Endothelial cell of umbilical vein (primary cell): ENCODE results near the gene MICAL3. TPM values are rescaled to one million over a fixed set of nuclear protein-coding genes. Genes with fewer than 3 reads are reported as not detected.

ENCODE experiments used
- BruUV-seq: library from RNA; stranded (reverse); fragments of 400-500 nt; replicated peaks from 2 replicates; lab custom pipeline; 2021; lab: Mats Ljungman, UMichigan
- CTCF ChIA-PET: fragments of 300-600, 350-600 bp; sonication (Branson Sonifier 250); formaldehyde crosslinking; loops from one replicate; lab custom pipeline; 2021; ENCODE audit warnings: antibody characterized with exemption, inconsistent platforms; lab: Charles Lee
- POLR2A ChIA-PET: fragments of 300-600, 350-600 bp; sonication (Branson Sonifier 250); formaldehyde crosslinking; loops from one replicate; lab custom pipeline; 2021; ENCODE audit warnings: antibody characterized with exemption, inconsistent platforms; lab: Charles Lee
- DNase-seq: peaks from one replicate; pipeline ENCODE4 v3.0.0-alpha.2; 2011; ENCODE audit warnings: low read depth, low spot score
- FAIRE-seq: peaks from 2 replicates; lab custom pipeline; 2011; peaks lifted over from hg19 to GRCh38; lab: Jason Lieb, UNC
- H2AFZ ChIP-seq: 2 replicates; pipeline ENCODE4 v1.6.0; 2012; ENCODE audit warnings: low read depth, low read length, control low read depth, inconsistent platforms
- H3K27ac ChIP-seq: 2 replicates; pipeline ENCODE4 v1.5.1; 2011; ENCODE audit warnings: low read depth, mild to moderate bottlenecking, control low read depth, low read length, moderate library complexity; ENCODE audit not compliant: insufficient read depth
- H3K27me3 ChIP-seq, 2 experiments: 2 replicates each; pipeline versions ENCODE4 v1.6.0 to v1.6.1; 2011; ENCODE audit warnings: low read length in 2 of 2, mixed read lengths in 1 of 2; ENCODE audit not compliant: control insufficient read depth in 2 of 2, insufficient read depth in 2 of 2
- H3K36me3 ChIP-seq, 2 experiments: 2 replicates in 1 of 2; 3 replicates in 1 of 2; pipeline ENCODE4 v1.5.1; 2011; ENCODE audit warnings: low read length in 2 of 2, mild to moderate bottlenecking in 1 of 2, moderate library complexity in 1 of 2; ENCODE audit not compliant: control insufficient read depth in 2 of 2, insufficient read depth in 2 of 2; ENCODE audit errors: extremely low read depth in 1 of 2
- H3K4me1 ChIP-seq: 3 replicates; pipeline ENCODE4 v1.5.1; 2011; ENCODE audit warnings: mild to moderate bottlenecking, low read length; ENCODE audit not compliant: control insufficient read depth, insufficient read depth; ENCODE audit errors: extremely low read depth
- H3K4me2 ChIP-seq: 2 replicates; pipeline ENCODE4 v1.6.1; 2011; ENCODE audit warnings: low read length, control low read depth, mixed read lengths; ENCODE audit not compliant: insufficient read depth
- H3K4me3 ChIP-seq, 3 experiments: fragments of 200-600 bp in 1 of 3; sonication (generic), shearing (Covaris generic) in 1 of 3; replicated peaks in 1 of 3; 2 replicates each; pipeline ENCODE4 v1.5.1; 2011 to 2016; ENCODE audit warnings: control low read depth in 3 of 3, low read length in 3 of 3, mild to moderate bottlenecking in 2 of 3, inconsistent platforms in 1 of 3, low read depth in 1 of 3, moderate library complexity in 1 of 3; ENCODE audit not compliant: insufficient read depth in 1 of 3
- H3K79me2 ChIP-seq: 2 replicates; pipeline ENCODE4 v1.6.0; 2012; ENCODE audit warnings: low read length, inconsistent platforms; ENCODE audit not compliant: control insufficient read depth, insufficient read depth
- H3K9ac ChIP-seq: replicated peaks from 2 replicates; pipeline ENCODE3; 2011; ENCODE audit warnings: low read length, control low read depth; ENCODE audit not compliant: insufficient read depth; ENCODE audit errors: extremely low read depth
- H3K9me1 ChIP-seq: replicated peaks from 3 replicates; pipeline ENCODE4 v1.6.0; 2011; ENCODE audit warnings: mild to moderate bottlenecking, low read length; ENCODE audit not compliant: control insufficient read depth, insufficient read depth; ENCODE audit errors: extremely low read depth
- H3K9me3 ChIP-seq: replicated peaks from 2 replicates; pipeline ENCODE4 v1.5.1; 2012; ENCODE audit warnings: low read length, inconsistent platforms; ENCODE audit not compliant: control insufficient read depth, insufficient read depth
- H4K20me1 ChIP-seq: replicated peaks from 2 replicates; pipeline ENCODE3; 2011; ENCODE audit warnings: mild to moderate bottlenecking, low read length; ENCODE audit not compliant: control insufficient read depth, insufficient read depth; ENCODE audit errors: extremely low read depth
- CTCF ChIP-seq, 2 donors: IDR thresholded peaks; 1 replicate in 1 of 2; 2 replicates in 1 of 2; pipeline ENCODE4 v1.5.1; 2011; ENCODE audit warnings: low read length in 2 of 2, mild to moderate bottlenecking in 2 of 2, moderate library complexity in 2 of 2, control low read depth in 1 of 2, inconsistent platforms in 1 of 2, low read depth in 1 of 2; ENCODE audit not compliant: insufficient read depth in 1 of 2; ENCODE audit errors: extremely low read depth in 1 of 2
- EZH2 ChIP-seq: IDR thresholded peaks from 2 replicates; pipeline ENCODE4 v1.6.1; 2012; ENCODE audit warnings: borderline replicate concordance, low read depth, mild to moderate bottlenecking, moderate library complexity, low read length, inconsistent platforms; ENCODE audit not compliant: severe bottlenecking
- FOS ChIP-seq: IDR thresholded peaks from 2 replicates; pipeline ENCODE4 v1.6.1; 2011; ENCODE audit warnings: mild to moderate bottlenecking, low read length, moderate library complexity, borderline replicate concordance; ENCODE audit not compliant: insufficient read depth
- GATA2 ChIP-seq: IDR thresholded peaks from 2 replicates; pipeline ENCODE4 v1.7.0; 2011; ENCODE audit warnings: low read depth, mild to moderate bottlenecking, moderate library complexity, mixed read lengths, low read length; ENCODE audit not compliant: insufficient read length, insufficient read depth
- JUN ChIP-seq: IDR thresholded peaks from 2 replicates; pipeline ENCODE4 v1.6.1; 2011; ENCODE audit warnings: borderline replicate concordance, low read depth; ENCODE audit not compliant: insufficient read length, insufficient read depth
- MAX ChIP-seq: IDR thresholded peaks from 2 replicates; pipeline ENCODE4 v1.6.1; 2011; ENCODE audit not compliant: insufficient read depth, insufficient read length
- MYC ChIP-seq: IDR thresholded peaks from one replicate; pipeline ENCODE4 v1.6.1; 2011; ENCODE audit warnings: mild to moderate bottlenecking, low read depth, low read length
- POLR2A ChIP-seq: IDR thresholded peaks from 2 replicates; pipeline ENCODE4 v1.6.1; 2012; ENCODE audit warnings: low read depth, mild to moderate bottlenecking, control low read depth, low read length
- POLR2AphosphoS5 ChIP-seq: IDR thresholded peaks from 2 replicates; pipeline ENCODE4 v1.6.1; 2012; ENCODE audit warnings: low read depth, mild to moderate bottlenecking, control low read depth, low read length, moderate library complexity; ENCODE audit not compliant: insufficient read depth
- dilution Hi-C: fragments of 300-500 bp; cut with MboI; formaldehyde crosslinking; loops from one replicate; pipeline ENCODE4 v1.15.0; 2019; ENCODE audit warnings: low sequenced_read_pairs; ENCODE audit not compliant: extremely low pct_ligation_motif_present
- intact Hi-C: fragments of 100-400 bp; cut with micrococcal nuclease; formaldehyde crosslinking; loops from one replicate; pipeline ENCODE4 v1.10.0; 2022
- polyA plus RNA-seq, 4 experiments: library from polyadenylated mRNA; depleted of rRNA in 3 of 4; stranded (reverse) in 3 of 4; unstranded in 1 of 4; fragments of >200 nt; gene quantifications; 2 replicates each; pipeline versions ENCODE4 v1.2.1 to v1.2.3, GENCODE V29; 2011 to 2012; ENCODE audit warnings: missing spikeins in 1 of 4
- total RNA-seq: library from RNA; stranded (reverse); gene quantifications from 2 replicates; pipeline ENCODE4 v1.2.3, GENCODE V29; 2021

Gene MICAL3
- total and polyA plus RNA-seq, 2 donors (not counting 3 experiments of a cell fraction or from before 2014, with no cell fraction given): 14.5 to 63.7 TPM

GRCh38 chr22:17954200-17954859 is 70.0 kb downstream of the MICAL3 start:
- dilution Hi-C loops: no loop called here
- FAIRE-seq (no peak), DNase-seq (no peak)
- Histone ChIP-seq H3K9me1 (no peaks in the 10 kb centered on the region), H3K4me1 (peaks cover 17% of the 10 kb centered on the region), H2AFZ (no peak overlapping the region), H3K79me2 (peaks cover 58% of the 10 kb centered on the region), H3K9me3 (no peaks in the 10 kb centered on the region), H3K9ac (no peak overlapping the region), H3K36me3 (no peaks in the 10 kb centered on the region), H3K4me3 (no peak overlapping the region), H3K4me2 (no peak overlapping the region), H4K20me1 (no peaks in the 10 kb centered on the region), H3K27ac (no peak overlapping the region), H3K27me3 (no peaks in the 10 kb centered on the region)
- TF ChIP-seq POLR2A (no peak), MYC (no peak), CTCF (IDR thresholded peaks at IDR 0.05; ENCODE audit: extremely low read depth in 1 of 2, insufficient read depth in 1 of 2, low read depth in 1 of 2, low read length in 2 of 2) (no peak), GATA2 (no peak), POLR2AphosphoS5 (no peak), MAX (no peak), EZH2 (no peak), FOS (no peak), JUN (no peak)
- POLR2A ChIA-PET: no interaction called here
- intact Hi-C loops: no loop called here
- BruUV-seq: no TSS peak
- CTCF ChIA-PET: no interaction called here
